GM12892 (cell line): ENCODE results near the gene C9orf153.

ENCODE experiments used
- POLR2A ChIP-seq: IDR thresholded peaks from 2 replicates; pipeline ENCODE4 v1.6.1; 2011; ENCODE audit warnings: low read depth, low read length, control low read depth
- POLR2AphosphoS5 ChIP-seq: IDR thresholded peaks from 2 replicates; pipeline ENCODE4 v1.6.1; 2011; ENCODE audit warnings: low read depth, low read length, control low read depth
- TAF1 ChIP-seq: IDR thresholded peaks from 2 replicates; pipeline ENCODE4 v1.6.1; 2011; ENCODE audit warnings: low read depth, mild to moderate bottlenecking, control low read depth, low read length, borderline replicate concordance

DNA sequence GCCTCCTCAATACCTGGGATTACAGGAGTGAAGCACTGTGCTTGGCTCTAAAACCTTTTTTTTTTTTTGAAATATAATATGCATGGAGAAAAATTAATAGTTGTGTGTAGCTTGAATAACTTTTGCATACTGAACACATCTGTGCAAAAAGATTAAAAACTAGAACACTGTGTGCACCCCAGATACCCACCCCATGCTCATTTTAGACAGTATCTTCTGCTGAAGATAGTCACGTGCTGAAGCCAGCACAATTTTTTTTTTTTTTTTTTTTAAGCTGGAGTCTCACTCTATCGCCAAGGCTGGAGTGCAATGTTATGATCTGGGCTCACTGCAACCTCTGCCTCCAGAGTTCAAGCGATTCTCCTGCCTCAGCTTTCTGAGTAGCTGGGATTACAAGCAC lies 39.9 kb downstream of the C9orf153 start:
- TF ChIP-seq POLR2A, result no peak
- TF ChIP-seq TAF1, result no peak
- TF ChIP-seq POLR2AphosphoS5, result no peak
